ENCODE results near the gene DCAF7.

The DCAF7 gene

DNA sequence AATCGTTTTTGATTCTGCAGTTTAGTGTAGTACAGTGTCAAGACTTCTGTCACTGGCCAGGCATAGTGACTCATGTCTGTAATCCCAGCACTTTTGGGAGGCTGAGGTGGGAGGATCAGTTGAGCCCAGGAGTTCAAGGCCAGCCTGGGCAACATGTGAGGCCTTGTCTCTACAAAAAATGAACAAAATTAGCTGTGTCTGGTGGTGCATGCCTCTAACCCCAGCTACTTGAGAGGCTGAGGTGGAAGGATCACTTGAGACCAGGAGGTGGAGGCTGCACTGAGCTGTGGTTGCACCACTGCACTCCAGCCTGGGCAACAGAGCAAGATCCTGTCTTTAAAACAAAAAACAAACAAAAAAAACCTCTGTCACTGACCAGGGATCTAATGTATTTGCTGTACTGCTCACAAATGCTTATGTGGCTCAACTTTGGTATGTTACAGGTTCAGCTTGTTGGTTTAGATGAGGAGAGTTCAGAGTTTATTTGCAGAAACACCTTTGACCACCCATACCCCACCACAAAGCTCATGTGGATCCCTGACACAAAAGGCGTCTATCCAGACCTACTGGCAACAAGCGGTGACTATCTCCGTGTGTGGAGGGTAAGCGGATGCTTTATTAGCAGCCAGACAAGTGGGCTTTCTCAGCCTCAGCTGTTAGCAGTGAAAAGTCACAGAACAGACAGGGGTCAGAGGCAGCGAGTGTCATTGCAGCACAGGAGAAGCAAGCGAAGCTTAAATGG, 27.9 kb downstream of the DCAF7 start:
- H4K91ac ChIP-seq (ENCODE audit: low read depth, low read length), result no peak overlapping the region
- no peak overlapping the region for H2AFZ ChIP-seq (ENCODE audit: insufficient read depth, low read length, poor library complexity)
- DNase-seq, result no peak
- no peak overlapping the region for H2BK12ac ChIP-seq (ENCODE audit: low read length)
- no peak overlapping the region for H3K4ac ChIP-seq (ENCODE audit: low read depth, low read length)
- H3K27me3 ChIP-seq (ENCODE audit: insufficient read depth, low read length), result no peaks in the 10 kb centered on the region
- no peak overlapping the region for H3K4me3 ChIP-seq (ENCODE audit: low read depth, low read length)
- no peak overlapping the region for H2BK120ac ChIP-seq (ENCODE audit: insufficient read depth, low read length, poor library complexity)
- H3K9ac ChIP-seq (ENCODE audit: low read length), result no peak overlapping the region
- H2AK5ac ChIP-seq (ENCODE audit: low read length), result no peak overlapping the region
- H2BK5ac ChIP-seq (ENCODE audit: low read depth, low read length, poor library complexity), result no peak overlapping the region
- no peak overlapping the region for H4K8ac ChIP-seq (ENCODE audit: low read depth, low read length)
- H3K18ac ChIP-seq (ENCODE audit: low read length), result no peak overlapping the region
- H4K12ac ChIP-seq (ENCODE audit: low read depth, low read length), result no peak overlapping the region
- no peak overlapping the region for H3K14ac ChIP-seq (ENCODE audit: low read length)
- H3K4me2 ChIP-seq (ENCODE audit: low read length), result no peak overlapping the region
- WGBS (ENCODE audit: extremely low coverage, insufficient coverage, insufficient read length), result no CpG with 5 or more reads among the region's 7 CpGs
- peaks cover 0 to 4% of the 10 kb centered on the region in 2 experiments for H3K4me1 ChIP-seq (ENCODE audit: control insufficient read depth in 1 of 2, insufficient read depth in 2 of 2, low read length in 2 of 2)
- H3K9me3 ChIP-seq (ENCODE audit: insufficient read depth, low read depth, low read length), result no peaks in the 10 kb centered on the region
- H3K27ac ChIP-seq (ENCODE audit: low read depth, low read length), result no peak overlapping the region
- H3K36me3 ChIP-seq (ENCODE audit: control insufficient read depth in 1 of 2, insufficient read depth in 2 of 2, low read length in 2 of 2), result peaks cover 18 to 25% of the 10 kb centered on the region in 2 experiments
- no peaks in the 10 kb centered on the region for H3K79me1 ChIP-seq (ENCODE audit: low read length)
- no peaks in the 10 kb centered on the region for H3K79me2 ChIP-seq (ENCODE audit: control insufficient read depth, insufficient read depth, low read length, poor library complexity)
- H3K23ac ChIP-seq (ENCODE audit: low read length), result no peak overlapping the region

DNA sequence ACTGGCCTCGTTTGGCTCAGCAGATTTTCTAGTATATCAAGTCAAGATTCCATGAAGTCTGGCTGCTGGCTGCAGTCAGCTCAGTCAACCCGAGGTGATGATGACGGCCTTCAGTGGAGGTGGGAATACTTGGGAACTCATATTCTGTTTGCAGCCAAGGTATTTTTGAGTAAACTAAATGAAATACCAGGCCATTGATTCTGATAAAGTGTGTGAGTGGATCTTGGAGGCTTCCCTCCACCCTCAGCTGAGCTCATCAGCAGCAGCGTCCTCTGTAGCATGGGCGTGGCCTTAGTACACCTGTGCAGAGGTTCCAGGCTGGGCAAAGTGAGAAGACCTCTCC, 28.5 kb downstream of the DCAF7 start:
- Histone ChIP-seq H3K4me2 (ENCODE audit: low read length) (no peak overlapping the region), H3K27me3 (ENCODE audit: insufficient read depth, low read length) (no peaks in the 10 kb centered on the region), H3K14ac (ENCODE audit: low read length) (no peak overlapping the region), H2BK120ac (ENCODE audit: insufficient read depth, low read length, poor library complexity) (no peak overlapping the region), H3K18ac (ENCODE audit: low read length) (peak overlapping the region; percentile 51), H3K27ac (ENCODE audit: low read depth, low read length) (no peak overlapping the region), H4K8ac (ENCODE audit: low read depth, low read length) (no peak overlapping the region), H3K79me1 (ENCODE audit: low read length) (no peaks in the 10 kb centered on the region), H3K9me3 (ENCODE audit: insufficient read depth, low read depth, low read length) (no peaks in the 10 kb centered on the region), H2BK12ac (ENCODE audit: low read length) (no peak overlapping the region), H3K79me2 (ENCODE audit: control insufficient read depth, insufficient read depth, low read length, poor library complexity) (no peaks in the 10 kb centered on the region), H4K12ac (ENCODE audit: low read depth, low read length) (no peak overlapping the region), H2AK5ac (ENCODE audit: low read length) (no peak overlapping the region), H3K4me3 (ENCODE audit: low read depth, low read length) (no peak overlapping the region), H3K36me3 (ENCODE audit: control insufficient read depth in 1 of 2, insufficient read depth in 2 of 2, low read length in 2 of 2) (peaks cover 22 to 31% of the 10 kb centered on the region in 2 experiments), H3K23ac (ENCODE audit: low read length) (no peak overlapping the region), H3K4me1 (ENCODE audit: control insufficient read depth in 1 of 2, insufficient read depth in 2 of 2, low read length in 2 of 2) (peaks cover 0 to 4% of the 10 kb centered on the region in 2 experiments), H3K4ac (ENCODE audit: low read depth, low read length) (no peak overlapping the region), H2BK5ac (ENCODE audit: low read depth, low read length, poor library complexity) (no peak overlapping the region), H4K91ac (ENCODE audit: low read depth, low read length) (no peak overlapping the region), H2AFZ (ENCODE audit: insufficient read depth, low read length, poor library complexity) (no peak overlapping the region), H3K9ac (ENCODE audit: low read length) (no peak overlapping the region)
- no CpG with 5 or more reads among the region's 5 CpGs for WGBS (ENCODE audit: extremely low coverage, insufficient coverage, insufficient read length)
- DNase-seq, result no peak

DNA sequence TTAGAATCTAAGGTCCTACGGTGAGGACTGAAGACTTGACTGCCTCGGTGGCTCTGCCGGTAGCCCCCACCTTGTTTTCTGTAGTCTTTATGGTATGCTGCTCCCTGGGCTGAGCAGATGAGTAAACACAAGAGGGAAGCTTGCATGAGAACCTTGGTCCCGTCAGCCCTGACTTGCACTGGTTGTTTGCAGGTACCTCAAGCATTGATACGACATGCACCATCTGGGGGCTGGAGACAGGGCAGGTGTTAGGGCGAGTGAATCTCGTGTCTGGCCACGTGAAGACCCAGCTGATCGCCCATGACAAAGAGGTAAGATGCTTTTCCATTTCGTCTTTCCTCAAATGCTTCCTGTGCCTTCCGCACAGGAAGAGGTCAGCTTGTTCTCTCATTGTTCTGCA, 29.4 kb downstream of the DCAF7 start:
- Histone ChIP-seq H2BK12ac (ENCODE audit: low read length) (no peak overlapping the region), H3K4me2 (ENCODE audit: low read length) (no peak overlapping the region)

DNA sequence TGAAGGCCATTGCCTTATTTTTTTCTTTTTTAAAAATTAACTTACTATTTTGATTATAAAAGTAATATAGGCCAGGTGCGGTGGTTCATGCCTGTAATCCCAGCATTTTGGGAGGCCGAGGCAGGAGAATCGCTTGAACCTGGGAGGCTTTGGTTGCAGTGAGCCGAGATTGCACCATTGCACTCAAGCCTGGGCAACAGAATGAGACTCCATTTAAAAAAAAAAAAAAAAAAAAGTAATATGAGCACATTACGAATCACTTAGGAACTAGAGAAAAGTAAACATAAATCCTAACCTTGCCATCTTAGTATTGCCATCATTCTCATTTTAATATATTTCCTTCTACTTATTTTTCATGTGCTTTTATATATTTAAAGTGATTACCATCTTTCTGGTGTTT, 37.5 kb downstream of the DCAF7 start:
- DNase-seq, result no peak
- H2BK12ac ChIP-seq (ENCODE audit: low read length), result no peak overlapping the region
- no peak overlapping the region for H3K4me2 ChIP-seq (ENCODE audit: low read length)
- H2AFZ ChIP-seq (ENCODE audit: insufficient read depth, low read length, poor library complexity), result no peak overlapping the region
- H3K4ac ChIP-seq (ENCODE audit: low read depth, low read length), result no peak overlapping the region
- H3K14ac ChIP-seq (ENCODE audit: low read length), result no peak overlapping the region
- H3K18ac ChIP-seq (ENCODE audit: low read length), result no peak overlapping the region
- H3K27ac ChIP-seq (ENCODE audit: low read depth, low read length), result no peak overlapping the region
- H3K23ac ChIP-seq (ENCODE audit: low read length), result no peak overlapping the region
- H3K79me1 ChIP-seq (ENCODE audit: low read length), result no peaks in the 10 kb centered on the region
- no peak overlapping the region for H2AK5ac ChIP-seq (ENCODE audit: low read length)
- no peak overlapping the region for H3K4me3 ChIP-seq (ENCODE audit: low read depth, low read length)
- no peak overlapping the region for H2BK5ac ChIP-seq (ENCODE audit: low read depth, low read length, poor library complexity)
- H3K9ac ChIP-seq (ENCODE audit: low read length), result no peak overlapping the region
- no peaks in the 10 kb centered on the region for H3K4me1 ChIP-seq (ENCODE audit: control insufficient read depth in 1 of 2, insufficient read depth in 2 of 2, low read length in 2 of 2)
- H3K27me3 ChIP-seq (ENCODE audit: insufficient read depth, low read length), result no peaks in the 10 kb centered on the region
- no peaks in the 10 kb centered on the region for H3K9me3 ChIP-seq (ENCODE audit: insufficient read depth, low read depth, low read length)
- peaks cover 39 to 58% of the 10 kb centered on the region in 2 experiments for H3K36me3 ChIP-seq (ENCODE audit: control insufficient read depth in 1 of 2, insufficient read depth in 2 of 2, low read length in 2 of 2)
- no peak overlapping the region for H4K12ac ChIP-seq (ENCODE audit: low read depth, low read length)
- H3K79me2 ChIP-seq (ENCODE audit: control insufficient read depth, insufficient read depth, low read length, poor library complexity), result no peaks in the 10 kb centered on the region
- H2BK120ac ChIP-seq (ENCODE audit: insufficient read depth, low read length, poor library complexity), result no peak overlapping the region
- H4K8ac ChIP-seq (ENCODE audit: low read depth, low read length), result no peak overlapping the region
- H4K91ac ChIP-seq (ENCODE audit: low read depth, low read length), result no peak overlapping the region
- WGBS (ENCODE audit: extremely low coverage, insufficient coverage, insufficient read length), result no CpG with 5 or more reads among the region's 5 CpGs

More for the DNA sequence above, 29.4 kb downstream of the DCAF7 start:
- Histone ChIP-seq H3K14ac (ENCODE audit: low read length) (no peak overlapping the region), H3K23ac (ENCODE audit: low read length) (no peak overlapping the region), H2BK5ac (ENCODE audit: low read depth, low read length, poor library complexity) (no peak overlapping the region), H3K4me1 (ENCODE audit: control insufficient read depth in 1 of 2, insufficient read depth in 2 of 2, low read length in 2 of 2) (peaks cover 0 to 4% of the 10 kb centered on the region in 2 experiments), H3K9ac (ENCODE audit: low read length) (no peak overlapping the region), H3K27me3 (ENCODE audit: insufficient read depth, low read length) (no peaks in the 10 kb centered on the region), H2AK5ac (ENCODE audit: low read length) (no peak overlapping the region), H3K36me3 (ENCODE audit: control insufficient read depth in 1 of 2, insufficient read depth in 2 of 2, low read length in 2 of 2) (peaks cover 24 to 32% of the 10 kb centered on the region in 2 experiments), H4K8ac (ENCODE audit: low read depth, low read length) (no peak overlapping the region), H3K79me1 (ENCODE audit: low read length) (no peaks in the 10 kb centered on the region), H2AFZ (ENCODE audit: insufficient read depth, low read length, poor library complexity) (no peak overlapping the region), H4K12ac (ENCODE audit: low read depth, low read length) (no peak overlapping the region), H3K4ac (ENCODE audit: low read depth, low read length) (no peak overlapping the region), H3K79me2 (ENCODE audit: control insufficient read depth, insufficient read depth, low read length, poor library complexity) (no peaks in the 10 kb centered on the region), H3K9me3 (ENCODE audit: insufficient read depth, low read depth, low read length) (no peaks in the 10 kb centered on the region), H3K18ac (ENCODE audit: low read length) (no peak overlapping the region), H3K4me3 (ENCODE audit: low read depth, low read length) (no peak overlapping the region), H4K91ac (ENCODE audit: low read depth, low read length) (no peak overlapping the region), H3K27ac (ENCODE audit: low read depth, low read length) (no peak overlapping the region), H2BK120ac (ENCODE audit: insufficient read depth, low read length, poor library complexity) (no peak overlapping the region)
- DNase-seq, result no peak
- WGBS (ENCODE audit: extremely low coverage, insufficient coverage, insufficient read length), result no CpG with 5 or more reads among the region's 11 CpGs
